ENCODE results near the gene SEC61A1. TPM values are rescaled to one million over a fixed set of nuclear protein-coding genes. Genes with fewer than 3 reads are reported as not detected.

SEC61A1 gene
- total and polyA plus RNA-seq, 2 experiments from 2014 or later, result 362 to 510 TPM

DNA sequence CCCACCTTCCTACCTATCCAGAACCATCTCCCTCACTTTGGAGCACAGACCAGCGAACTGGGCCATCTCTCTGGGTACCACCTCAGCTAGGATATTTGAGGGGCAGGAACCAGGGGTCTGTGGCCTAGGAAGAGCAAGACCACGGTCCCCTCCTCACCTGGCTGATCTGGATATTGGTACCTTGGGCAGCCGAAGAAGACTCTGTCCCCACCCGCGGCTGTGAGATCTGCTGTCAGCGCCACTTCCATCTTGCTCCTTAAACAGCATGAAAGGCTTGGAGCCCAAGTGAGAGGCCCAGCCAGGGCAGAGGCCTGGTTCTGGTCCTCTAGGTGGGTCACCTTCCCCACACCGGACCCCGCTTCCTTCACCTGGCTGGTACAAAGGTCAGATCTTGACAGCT is 26.6 kb downstream of the SEC61A1 start:
- H3F3A ChIP-seq (ENCODE audit: insufficient read depth), result peaks cover 49% of the 10 kb centered on the region
- TF ChIP-seq EZH2phosphoT487 (IDR thresholded peaks at IDR 0.05; ENCODE audit: insufficient read depth, low read depth) (no peak), EZH2 (IDR thresholded peaks at IDR 0.05; ENCODE audit: insufficient read depth, poor library complexity, severe bottlenecking) (no peak)
- no peaks in the 10 kb centered on the region; the same call in 1 of the 2 replicates for H3K36me3 ChIP-seq (ENCODE audit: low read depth)
- 95 to 97% methylated on average over 8 of the region's 8 CpGs for WGBS, 2 experiments (ENCODE audit: low coverage in 1 of 2, low lambda C conversion rate in 2 of 2, missing lambda C conversion rate in 2 of 2)
- no peaks in the 10 kb centered on the region; the same call in 1 of the 2 replicates for H4K20me1 ChIP-seq (ENCODE audit: insufficient read depth)
- DNase-seq, result no peak
- H3K27me3 ChIP-seq (replicated peaks; ENCODE audit: insufficient read depth), result no peaks in the 10 kb centered on the region
- no peaks in the 10 kb centered on the region for H3K9me3 ChIP-seq (ENCODE audit: low read depth)
- H3K4me3 ChIP-seq, result no peak overlapping the region
- H3K4me2 ChIP-seq (ENCODE audit: unreplicated experiment), result no peak overlapping the region
- no peak overlapping the region for H3K9ac ChIP-seq
- no peaks in the 10 kb centered on the region for H3K79me2 ChIP-seq (ENCODE audit: insufficient read depth)
- in situ Hi-C loops (cut with MboI), result no loop called here
- peaks cover 46% of the 10 kb centered on the region for H3K4me1 ChIP-seq (ENCODE audit: insufficient read depth)
- no peaks in the 10 kb centered on the region for H3K9me2 ChIP-seq (ENCODE audit: insufficient read depth)
- H2AFZ ChIP-seq, result no peak overlapping the region
- no peak overlapping the region for H3K27ac ChIP-seq

DNA sequence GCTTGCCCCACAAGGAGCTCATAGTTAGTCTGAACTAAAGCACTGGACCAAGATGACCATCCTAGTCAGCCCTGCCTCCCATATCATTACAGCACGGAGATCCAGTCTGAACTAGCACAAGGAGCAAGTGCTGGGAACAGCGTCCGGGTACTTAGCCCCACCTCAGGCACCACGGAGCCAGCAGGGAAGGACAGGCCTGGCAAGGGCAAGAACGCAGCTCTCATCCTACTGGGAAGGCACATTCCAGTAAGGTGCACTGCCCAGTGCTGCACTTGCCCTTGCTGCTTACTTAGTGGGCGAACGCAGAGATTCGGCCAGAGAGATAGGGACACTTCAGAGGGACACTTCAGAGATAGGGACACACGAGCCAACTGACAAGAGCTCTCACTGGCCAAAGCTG is 27.6 kb downstream of the SEC61A1 start:
- in situ Hi-C loops (cut with MboI), result no loop called here
- no peaks in the 10 kb centered on the region for H3K27me3 ChIP-seq (replicated peaks; ENCODE audit: insufficient read depth)
- H3K9me2 ChIP-seq (ENCODE audit: insufficient read depth), result no peaks in the 10 kb centered on the region
- H4K20me1 ChIP-seq (ENCODE audit: insufficient read depth), result no peaks in the 10 kb centered on the region; the same call in 1 of the 2 replicates
- H2AFZ ChIP-seq, result no peak overlapping the region
- H3K36me3 ChIP-seq (ENCODE audit: low read depth), result no peaks in the 10 kb centered on the region
- H3K9ac ChIP-seq, result no peak overlapping the region
- TF ChIP-seq EZH2phosphoT487 (IDR thresholded peaks at IDR 0.05; ENCODE audit: insufficient read depth, low read depth) (no peak), EZH2 (IDR thresholded peaks at IDR 0.05; ENCODE audit: insufficient read depth, poor library complexity, severe bottlenecking) (no peak)
- H3K4me2 ChIP-seq (ENCODE audit: unreplicated experiment), result peak overlapping the region; percentile 24
- DNase-seq, result no peak
- H3K79me2 ChIP-seq (ENCODE audit: insufficient read depth), result no peaks in the 10 kb centered on the region
- WGBS, 2 experiments (ENCODE audit: low coverage in 1 of 2, low lambda C conversion rate in 2 of 2, missing lambda C conversion rate in 2 of 2), result 85 to 88% methylated on average over 9 of the region's 9 CpGs
- peaks cover 40% of the 10 kb centered on the region for H3F3A ChIP-seq (ENCODE audit: insufficient read depth)
- H3K27ac ChIP-seq, result peak overlapping the region; percentile 79
- no peaks in the 10 kb centered on the region for H3K9me3 ChIP-seq (ENCODE audit: low read depth)
- peaks cover 46% of the 10 kb centered on the region for H3K4me1 ChIP-seq (ENCODE audit: insufficient read depth)
- H3K4me3 ChIP-seq, result no peak overlapping the region

DNA sequence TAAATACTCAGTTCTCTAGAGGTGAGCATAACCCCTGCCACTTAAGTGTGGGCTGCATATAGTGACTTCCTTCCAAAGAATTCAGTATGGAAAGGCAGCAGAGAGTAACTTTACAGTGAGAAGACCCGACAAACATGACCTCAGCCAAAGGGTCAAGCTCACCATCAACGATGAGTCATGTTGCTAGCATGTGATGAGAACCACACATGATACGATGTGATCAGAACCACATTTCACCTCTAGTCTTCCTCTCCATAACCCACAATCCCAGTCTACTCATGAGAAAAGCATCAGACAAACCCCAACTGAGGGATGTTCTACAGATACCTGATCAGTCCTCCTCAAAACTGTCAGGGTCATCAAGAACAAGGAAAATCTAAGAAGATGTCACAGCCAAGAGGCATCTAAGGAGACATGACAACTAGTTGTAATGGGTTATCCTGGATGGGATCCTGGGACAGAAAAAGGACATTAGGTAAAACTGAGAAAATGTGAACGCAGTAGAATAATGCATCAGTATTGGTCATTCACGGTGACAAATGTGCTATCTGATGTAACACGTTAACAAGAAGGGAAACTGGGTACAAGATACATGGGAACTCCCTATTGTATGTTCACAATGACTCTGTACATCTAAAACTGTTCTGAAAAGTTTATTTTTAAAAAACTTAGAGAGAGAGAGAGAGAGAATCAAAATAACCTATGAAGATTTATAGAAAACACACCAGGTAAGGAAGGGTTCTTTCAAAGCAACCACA is 28.3 kb downstream of the SEC61A1 start:
- no peak overlapping the region for H3K4me3 ChIP-seq
- H3K4me1 ChIP-seq (ENCODE audit: insufficient read depth), result peaks cover 41% of the 10 kb centered on the region
- peaks cover 34% of the 10 kb centered on the region for H3F3A ChIP-seq (ENCODE audit: insufficient read depth)
- WGBS, 2 experiments (ENCODE audit: low coverage in 1 of 2, low lambda C conversion rate in 2 of 2, missing lambda C conversion rate in 2 of 2), result 34 to 35% methylated on average over 6 of the region's 6 CpGs
- peak; percentile 93 for DNase-seq
- H3K36me3 ChIP-seq (ENCODE audit: low read depth), result no peaks in the 10 kb centered on the region
- H3K27me3 ChIP-seq (replicated peaks; ENCODE audit: insufficient read depth), result no peaks in the 10 kb centered on the region
- in situ Hi-C loops (cut with MboI), result no loop called here
- H4K20me1 ChIP-seq (ENCODE audit: insufficient read depth), result no peaks in the 10 kb centered on the region
- no peaks in the 10 kb centered on the region for H3K79me2 ChIP-seq (ENCODE audit: insufficient read depth)
- no peak for TF ChIP-seq EZH2 (IDR thresholded peaks at IDR 0.05; ENCODE audit: insufficient read depth, poor library complexity, severe bottlenecking)
- no peak for TF ChIP-seq EZH2phosphoT487 (IDR thresholded peaks at IDR 0.05; ENCODE audit: insufficient read depth, low read depth)
- H3K9ac ChIP-seq, result peak overlapping the region; percentile 29; the same call in 1 of the 2 replicates
- H3K27ac ChIP-seq, result peak overlapping the region; percentile 79
- no peaks in the 10 kb centered on the region for H3K9me2 ChIP-seq (ENCODE audit: insufficient read depth)
- no peak overlapping the region for H2AFZ ChIP-seq
- peak overlapping the region; percentile 24 for H3K4me2 ChIP-seq (ENCODE audit: unreplicated experiment)
- H3K9me3 ChIP-seq (ENCODE audit: low read depth), result no peaks in the 10 kb centered on the region

DNA sequence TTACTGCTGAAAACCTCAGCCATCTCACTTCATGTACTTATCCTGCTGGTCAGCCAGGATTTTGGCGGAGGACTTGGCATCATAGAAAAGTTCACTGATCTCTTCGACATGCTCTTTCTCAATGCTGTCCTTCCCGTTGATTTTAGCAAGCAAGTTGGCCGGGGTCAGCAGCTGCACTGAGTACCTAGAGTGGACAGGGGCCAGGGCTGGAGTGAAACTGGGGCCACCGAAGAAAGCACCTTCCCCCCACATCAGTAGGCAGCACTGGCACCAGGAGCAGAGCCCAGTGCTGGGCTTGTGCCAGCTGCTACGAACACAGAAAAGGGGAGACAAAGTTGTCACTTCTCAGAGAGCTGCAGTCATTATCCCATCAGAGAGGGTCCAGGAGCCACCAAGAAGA is 29.0 kb downstream of the SEC61A1 start:
- in situ Hi-C loops (cut with MboI), result no loop called here
- Histone ChIP-seq H3K79me2 (ENCODE audit: insufficient read depth) (no peaks in the 10 kb centered on the region), H3K27me3 (replicated peaks; ENCODE audit: insufficient read depth) (no peaks in the 10 kb centered on the region), H4K20me1 (ENCODE audit: insufficient read depth) (no peaks in the 10 kb centered on the region), H3K27ac (peak overlapping the region; percentile 79), H3K4me1 (ENCODE audit: insufficient read depth) (peaks cover 37% of the 10 kb centered on the region), H3K4me2 (ENCODE audit: unreplicated experiment) (peak overlapping the region; percentile 26), H3K36me3 (ENCODE audit: low read depth) (no peaks in the 10 kb centered on the region), H3K9ac (no peak overlapping the region), H2AFZ (no peak overlapping the region), H3K9me3 (ENCODE audit: low read depth) (no peaks in the 10 kb centered on the region), H3F3A (ENCODE audit: insufficient read depth) (peaks cover 34% of the 10 kb centered on the region), H3K9me2 (ENCODE audit: insufficient read depth) (no peaks in the 10 kb centered on the region), H3K4me3 (no peak overlapping the region)
- 88 to 91% methylated on average over 6 of the region's 6 CpGs for WGBS, 2 experiments (ENCODE audit: low coverage in 1 of 2, low lambda C conversion rate in 2 of 2, missing lambda C conversion rate in 2 of 2)
- DNase-seq, result no peak
- TF ChIP-seq EZH2phosphoT487 (IDR thresholded peaks at IDR 0.05; ENCODE audit: insufficient read depth, low read depth), result no peak

Data from GM23248 (cell line).